HG03280 (cell line): ENCODE results near the gene RNF223.

ENCODE experiments used
- ATAC-seq: cut with Tn5 transposase; IDR thresholded peaks from one replicate; pipeline ENCODE4 v1.9.1; 2021; ENCODE audit warnings: mild to moderate bottlenecking, moderate library complexity; ENCODE audit not compliant: unreplicated experiment

RNF223 gene

DNA sequence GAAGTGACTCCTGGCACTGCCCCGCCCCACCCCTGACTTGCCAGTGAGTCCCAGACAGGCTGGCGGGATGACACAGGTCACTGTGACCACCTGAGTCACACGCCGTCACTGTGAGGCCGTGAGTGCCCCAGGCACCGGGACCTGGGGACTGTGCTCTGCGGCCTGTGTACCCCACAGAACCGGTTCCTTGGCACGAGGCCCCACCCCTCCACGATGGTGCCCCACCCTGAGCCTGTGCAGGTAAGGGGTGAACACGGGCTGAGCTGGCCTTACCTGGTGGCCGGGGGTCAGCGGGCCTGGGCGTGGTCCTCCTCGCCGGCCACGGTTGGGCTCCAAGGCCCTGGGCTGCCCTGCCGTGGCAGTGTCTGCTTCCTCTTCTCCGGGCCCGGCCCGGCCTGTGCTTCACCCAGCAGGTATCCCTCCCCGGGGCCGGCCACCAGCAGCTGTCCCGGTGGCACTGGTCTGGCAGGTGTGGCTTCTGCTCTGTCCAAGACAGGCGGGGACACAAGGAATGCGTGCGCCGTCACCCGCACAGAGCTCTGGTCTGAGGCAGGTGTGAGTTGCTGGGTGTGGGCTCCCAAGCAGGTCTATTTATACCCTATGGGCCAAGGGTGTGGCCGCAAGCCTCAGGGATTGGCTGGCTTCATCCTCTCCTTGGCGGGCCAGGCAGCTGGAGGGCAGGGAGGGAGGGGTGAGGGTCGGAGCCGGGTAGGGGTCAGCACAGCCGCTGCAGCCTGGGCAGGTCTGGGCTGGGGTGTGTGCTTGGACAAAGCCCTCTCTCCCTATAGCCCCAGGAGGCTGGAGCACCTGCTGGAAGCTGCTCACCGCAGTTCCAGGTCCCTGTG, at the start of gene RNF223:
Gene RNF223 (minus strand): TSS at position 564 of the 845 bp plus-strand sequence. CDS start 1,740 bp downstream, outside the sequence.
- no peak for ATAC-seq

DNA sequence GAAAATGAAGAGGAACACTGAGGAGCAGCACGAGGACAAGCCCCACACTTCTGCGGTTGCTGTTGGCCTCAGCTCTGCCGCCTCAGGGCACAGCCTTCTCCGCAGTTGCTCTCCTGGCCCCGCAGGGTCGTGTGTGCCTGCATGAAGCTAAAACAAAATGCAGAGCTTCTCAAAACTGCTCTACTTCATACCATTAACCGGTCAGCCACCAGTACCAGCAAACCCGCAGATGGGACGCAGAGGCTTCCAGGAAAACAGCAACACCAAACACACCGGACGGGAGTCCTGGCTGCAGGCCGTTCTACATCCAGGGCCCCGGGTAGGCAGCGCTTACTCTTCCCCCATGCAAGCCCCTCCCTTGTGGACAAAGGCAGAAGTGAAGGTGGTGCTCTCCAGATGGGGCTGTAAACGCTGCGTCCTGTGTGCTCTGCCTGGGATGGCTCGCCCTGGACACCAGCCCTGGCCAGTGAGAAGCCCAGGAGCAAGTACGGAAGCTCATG, 48.9 kb upstream of the RNF223 start:
- ATAC-seq: no peak

DNA sequence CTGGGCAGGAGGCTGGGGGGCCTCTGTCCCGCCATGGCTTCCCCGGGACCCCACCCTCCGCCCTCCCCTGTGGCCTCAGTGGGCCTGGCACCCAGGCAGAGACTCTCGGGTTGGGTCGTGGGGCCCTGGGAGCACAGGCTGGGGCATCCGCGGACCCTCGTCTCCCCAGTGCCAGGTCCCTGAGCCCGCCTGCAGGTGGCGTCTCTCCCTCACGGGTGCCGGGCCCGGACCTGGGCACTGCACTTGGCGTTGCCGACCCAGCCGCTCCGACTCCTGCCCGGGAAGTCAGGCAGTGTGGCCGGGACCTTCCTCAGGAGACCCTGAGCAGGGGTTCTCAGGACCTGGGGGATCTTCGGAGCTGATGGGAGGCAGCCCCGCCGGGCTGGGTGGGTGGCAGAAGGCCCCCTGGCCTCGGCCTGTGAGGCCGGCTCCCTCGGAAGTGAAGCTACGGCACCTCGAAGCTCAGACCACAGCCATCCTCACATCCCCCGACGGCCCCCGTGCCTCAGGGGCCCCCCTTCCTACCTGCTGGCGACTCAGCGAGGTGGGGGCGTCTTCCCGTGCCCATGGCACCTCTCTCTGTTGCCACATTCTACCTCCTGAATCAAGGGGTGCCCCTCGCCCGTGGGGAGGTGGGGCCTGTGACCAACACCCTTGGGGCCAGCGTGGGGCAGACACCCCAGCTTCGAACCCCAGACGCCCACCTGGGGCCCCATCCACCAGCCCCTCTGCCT, 48.1 kb upstream of the RNF223 start:
- peak; percentile 62 for ATAC-seq

DNA sequence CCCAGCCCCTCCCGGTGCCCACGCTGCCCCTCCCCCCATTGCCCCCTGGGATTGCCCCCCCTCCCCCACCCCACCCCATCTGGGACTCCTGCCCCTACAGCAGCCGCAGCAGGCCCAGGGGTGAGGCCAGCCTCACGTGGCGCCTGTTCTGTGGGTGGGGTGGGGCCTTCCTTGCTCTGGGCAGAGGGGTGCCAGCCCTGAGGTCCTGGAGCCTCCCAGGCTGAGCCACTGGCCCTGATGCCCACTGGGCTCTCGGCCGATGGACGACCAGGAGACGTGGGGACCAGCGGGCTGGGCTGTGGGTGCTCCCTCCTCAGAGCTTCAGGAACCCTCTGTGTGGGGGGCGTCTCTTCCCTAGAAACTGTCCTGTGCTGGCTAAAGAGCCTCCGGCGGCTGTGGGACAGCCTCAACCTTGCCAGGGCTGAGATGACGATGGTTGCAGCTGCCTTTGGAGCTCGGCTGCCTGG, 47.5 kb upstream of the RNF223 start:
- ATAC-seq: no peak

DNA sequence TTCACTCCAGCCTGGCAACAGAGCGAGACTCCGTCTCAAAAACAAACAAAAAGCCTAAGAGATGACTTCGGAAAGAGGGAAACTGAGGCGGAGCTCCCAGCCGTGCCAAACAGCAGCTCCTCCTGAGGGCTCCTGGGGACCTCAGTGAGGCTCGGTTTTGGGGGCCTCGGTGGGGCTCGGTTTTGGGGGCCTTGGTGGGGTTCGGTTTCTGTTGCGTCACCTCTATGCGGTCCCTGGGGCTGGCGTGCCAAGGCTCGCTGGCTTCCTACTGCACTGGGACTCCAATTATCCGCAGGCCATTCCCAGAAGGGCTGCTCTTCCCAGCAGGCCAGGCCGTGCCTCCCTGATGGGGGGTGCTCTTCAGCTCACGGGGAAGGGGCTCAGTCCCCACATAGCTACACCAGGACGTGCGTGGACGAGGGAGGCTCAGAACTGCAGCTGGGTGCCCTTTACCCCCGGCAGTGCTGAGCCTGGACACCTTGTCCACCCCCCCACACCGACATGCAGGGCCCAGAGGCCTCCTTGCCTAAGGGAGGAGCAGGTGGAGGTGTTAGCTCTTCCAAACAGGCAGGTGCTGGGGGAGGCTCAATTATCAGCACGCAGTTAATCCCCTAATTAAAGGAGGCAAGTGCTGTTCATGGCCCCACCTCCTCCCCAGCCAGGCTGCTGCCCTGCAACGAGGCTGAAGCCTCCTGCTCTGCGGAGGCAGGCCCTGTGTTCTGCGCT, 46.9 kb upstream of the RNF223 start:
- no peak for ATAC-seq

DNA sequence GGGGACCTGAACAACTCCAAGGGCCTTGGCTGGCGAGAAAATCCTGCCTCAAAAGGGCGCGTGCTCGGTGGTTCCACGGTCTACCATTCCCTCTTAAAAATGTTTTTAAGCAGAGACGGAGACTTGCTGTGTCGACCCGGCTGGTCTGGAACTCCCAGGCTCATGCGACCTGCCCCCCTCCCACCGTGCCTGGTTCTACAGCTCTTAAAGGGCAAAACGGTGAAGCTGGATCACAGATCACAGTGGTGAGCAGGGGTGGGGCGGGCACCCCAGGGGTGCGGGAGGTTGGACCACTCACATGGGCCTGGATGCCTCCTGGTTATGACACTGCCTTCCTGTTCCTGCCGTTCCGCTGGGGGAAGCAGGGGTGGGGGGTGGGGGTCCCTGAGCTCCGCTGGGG, 46.0 kb upstream of the RNF223 start:
- ATAC-seq: no peak

DNA sequence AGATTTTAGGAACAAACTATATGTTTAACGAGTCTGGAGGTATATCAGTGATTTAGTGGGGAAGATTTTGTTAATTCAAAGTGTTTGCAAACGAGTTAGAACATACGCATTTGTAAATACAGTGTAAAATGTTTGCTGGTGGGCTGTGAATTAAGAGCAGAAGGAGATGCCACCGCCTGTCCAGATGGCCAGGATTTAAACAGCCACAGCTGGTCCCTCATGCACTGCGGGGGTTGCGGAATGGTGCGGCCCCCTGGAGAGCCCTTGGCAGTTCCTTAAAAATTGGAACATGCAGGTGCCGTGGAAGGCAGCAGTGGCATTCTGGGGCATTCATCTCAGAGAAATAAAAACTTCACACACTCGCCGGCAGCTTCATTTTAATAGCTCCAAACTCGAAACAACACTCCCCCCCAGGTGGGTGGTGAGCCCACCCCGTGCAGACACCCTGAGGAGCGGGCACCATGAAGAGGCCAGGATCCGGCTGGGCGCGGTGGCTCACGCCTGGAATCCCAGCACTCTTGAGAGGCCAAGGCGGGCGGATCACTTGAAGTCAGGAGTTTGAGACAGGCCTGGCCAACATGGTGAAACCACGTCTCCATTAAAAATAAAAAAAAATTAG, 45.3 kb upstream of the RNF223 start:
- no peak for ATAC-seq

DNA sequence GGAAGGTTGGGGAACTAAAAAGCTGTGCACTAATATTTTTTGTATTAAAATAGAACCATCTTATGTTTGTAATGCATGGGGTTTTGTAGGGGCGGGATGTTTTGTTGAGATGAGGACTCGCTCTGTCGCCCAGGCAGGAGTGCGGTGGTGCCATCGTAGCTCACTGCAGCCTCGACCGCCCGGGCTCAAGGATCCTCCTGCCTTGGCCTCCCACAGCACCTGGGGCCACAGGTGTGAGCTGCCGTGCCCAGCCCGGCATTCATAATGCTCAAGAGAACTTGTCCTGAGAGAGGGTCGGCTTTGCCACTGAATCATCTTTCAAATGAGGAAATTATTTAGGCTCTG, 44.7 kb upstream of the RNF223 start:
- no peak for ATAC-seq

DNA sequence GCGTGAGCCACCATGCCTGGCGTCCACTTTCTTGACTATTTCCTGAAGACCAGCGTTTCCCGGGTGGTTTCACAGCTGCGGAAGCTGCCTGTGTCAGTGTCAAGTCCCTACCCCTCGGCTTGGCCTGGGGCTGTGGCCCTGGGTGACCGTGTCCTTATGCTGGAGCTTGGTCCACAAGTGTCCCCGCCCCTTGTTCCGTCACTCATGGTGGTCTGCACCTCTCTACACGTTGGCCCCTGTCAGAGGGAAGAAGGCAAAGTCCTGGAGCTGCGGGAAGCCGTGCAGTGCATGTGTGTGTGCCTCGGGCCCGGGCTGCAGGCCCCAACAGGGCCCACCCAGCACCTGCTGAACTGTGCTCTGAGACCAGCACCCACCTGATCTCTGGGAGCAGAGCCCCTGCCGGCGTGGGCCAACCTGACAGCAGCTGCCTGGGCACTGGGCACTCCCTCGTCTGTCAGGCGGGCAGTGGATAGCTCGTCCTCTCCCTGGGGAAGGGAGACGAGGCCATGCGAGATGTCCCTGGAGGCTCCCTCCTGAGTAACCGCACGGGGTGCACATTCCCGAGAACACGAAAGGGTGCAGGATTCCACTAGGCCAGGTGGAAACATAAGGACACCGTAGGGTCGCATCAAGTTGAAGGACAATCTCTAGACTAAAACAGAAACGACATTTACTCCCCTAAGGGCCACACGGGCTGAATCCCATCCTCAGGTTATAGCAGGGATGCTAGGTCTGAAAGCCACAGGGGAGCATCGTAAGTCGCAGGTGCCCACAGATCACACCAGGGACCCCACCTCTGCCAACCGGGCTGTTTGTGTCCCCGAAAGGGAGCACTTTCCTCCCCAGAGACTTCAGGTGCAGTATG, 44.1 kb upstream of the RNF223 start:
- ATAC-seq: no peak

DNA sequence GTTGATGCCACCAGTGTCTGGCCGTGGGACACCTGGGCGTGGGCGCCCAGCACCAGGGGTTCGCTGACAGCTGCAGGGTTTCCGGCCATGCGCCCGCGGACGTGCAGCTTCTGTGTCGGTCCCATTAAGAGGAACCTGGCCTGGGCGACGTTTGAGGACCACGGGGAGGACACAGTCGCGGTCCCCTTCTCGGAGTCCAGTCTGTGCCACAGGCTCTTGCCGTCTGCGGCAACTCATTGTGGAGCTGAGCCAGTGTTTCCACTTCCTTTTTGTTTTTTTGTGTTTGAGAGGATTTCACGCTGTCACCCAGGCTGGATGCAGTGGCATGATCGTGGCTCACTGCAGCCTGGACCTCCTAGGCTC, 43.3 kb upstream of the RNF223 start:
- ATAC-seq: no peak

DNA sequence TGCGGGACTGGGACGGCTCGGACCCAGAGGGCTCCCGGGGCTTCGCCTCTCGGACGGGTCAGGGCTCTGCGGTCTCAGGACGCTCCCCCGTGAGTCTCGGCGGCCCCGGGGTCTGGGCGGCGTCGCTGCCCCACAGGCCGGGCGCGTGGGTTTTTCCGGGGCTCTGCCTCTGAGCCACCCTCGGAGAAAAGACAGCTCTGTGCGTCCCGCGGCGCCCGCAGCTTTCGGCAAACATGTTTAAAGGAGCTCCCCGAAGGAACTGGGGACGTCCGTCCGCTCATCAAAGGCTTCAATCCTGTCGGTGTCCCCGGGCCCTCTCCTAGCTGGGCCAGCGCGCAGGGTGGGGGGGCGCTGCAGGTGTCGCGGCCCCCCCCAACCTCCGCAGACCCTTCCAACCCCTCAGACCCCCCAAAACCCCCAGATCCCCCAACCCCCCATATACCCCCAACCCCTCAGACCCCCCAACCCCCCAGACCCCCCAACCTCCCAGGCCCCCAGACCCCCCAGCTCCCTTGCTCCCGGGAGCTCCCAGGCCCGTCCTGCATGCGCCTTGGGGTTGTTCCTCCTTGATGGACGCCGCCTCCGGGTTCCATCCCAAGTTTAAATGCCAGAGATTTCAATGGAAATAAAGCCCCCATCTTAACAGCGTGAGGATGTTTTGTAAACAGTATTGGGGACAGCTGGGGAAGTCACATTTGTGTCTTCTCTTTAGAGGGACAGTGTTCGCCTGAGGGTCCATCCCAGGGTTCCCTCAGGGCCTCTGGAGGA, 42.8 kb upstream of the RNF223 start:
- no peak for ATAC-seq

DNA sequence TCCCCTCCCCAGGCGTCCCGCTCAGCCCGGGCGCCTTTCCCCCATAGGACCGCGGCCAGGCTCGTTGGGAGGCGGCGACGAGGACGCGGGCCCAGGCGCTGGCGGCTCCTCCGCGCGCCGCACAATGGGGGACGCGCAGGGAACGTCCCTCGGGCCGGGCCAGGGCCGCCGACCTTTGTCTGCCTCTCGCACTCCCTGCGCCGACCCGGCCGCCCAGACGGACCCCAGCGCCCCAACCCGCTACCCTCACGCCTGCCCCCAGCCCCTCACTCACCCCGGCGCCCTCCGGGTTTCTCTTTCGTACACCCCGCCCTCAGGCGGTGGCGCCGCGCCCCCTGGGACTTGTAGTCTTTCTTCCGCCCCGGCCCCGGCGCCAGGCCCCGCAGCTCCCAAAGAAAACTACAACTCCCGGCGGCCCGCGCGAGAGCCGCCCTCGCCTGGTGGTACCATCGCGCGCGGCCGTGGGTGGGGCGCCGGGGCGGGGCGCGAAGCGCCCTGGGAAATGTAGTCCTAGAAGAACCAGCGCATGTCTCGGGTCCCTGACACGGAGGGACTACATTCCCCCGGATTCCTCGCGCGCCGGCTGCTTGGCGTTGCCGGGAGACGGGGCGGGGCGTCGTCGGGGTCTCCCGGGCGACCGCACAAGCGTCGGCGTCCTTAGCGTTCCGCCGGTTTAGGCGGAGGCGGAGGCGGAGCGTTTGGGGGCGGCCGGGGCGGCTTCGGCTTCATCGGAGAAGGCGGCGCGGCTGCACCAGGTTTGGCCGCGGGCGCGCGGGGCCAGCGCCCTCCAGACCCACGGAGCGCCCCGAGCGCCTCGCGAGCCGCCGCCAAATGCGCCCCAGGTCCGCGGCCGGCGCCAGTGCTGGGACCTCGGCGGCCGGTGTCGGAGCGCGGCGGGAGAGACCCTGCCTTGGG, 41.9 kb upstream of the RNF223 start, which contains the start of gene C1orf159:
Gene C1orf159 (minus strand): TSS at position 304 of the 915 bp plus-strand sequence. CDS start 24,546 bp downstream, outside the sequence.
- peak; percentile 94 for ATAC-seq

DNA sequence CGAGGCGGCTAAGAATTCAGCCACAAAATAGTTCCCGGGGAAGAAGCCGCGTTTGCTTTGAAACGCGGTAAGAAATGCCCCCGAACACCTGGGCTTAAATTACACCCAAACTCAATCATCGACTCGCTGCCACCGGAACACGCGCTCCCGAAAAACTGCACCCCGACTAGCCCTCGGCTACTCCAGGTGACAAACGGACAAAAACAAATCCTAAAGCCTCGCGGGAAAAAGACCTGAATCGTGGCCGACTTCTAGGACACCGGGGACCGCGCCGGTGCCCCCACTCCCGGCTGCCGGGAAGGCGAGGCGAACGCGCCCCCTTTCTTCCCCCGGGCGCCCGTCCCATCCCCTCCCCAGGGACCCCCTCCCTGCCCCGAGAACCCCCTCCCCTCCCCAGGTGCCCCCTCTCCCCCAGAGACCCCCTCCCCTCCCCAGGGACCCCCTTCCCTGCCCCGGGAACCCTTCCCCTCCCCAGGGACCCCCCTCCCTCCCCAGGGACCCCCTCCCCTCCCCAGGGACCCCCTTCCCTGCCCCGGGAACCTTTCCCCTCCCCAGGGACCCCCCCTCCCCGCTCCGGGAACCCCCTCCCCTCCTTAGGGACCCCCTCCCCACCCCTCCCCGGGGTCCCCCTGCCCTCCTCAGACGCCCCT, 41.2 kb upstream of the RNF223 start:
- no peak for ATAC-seq

DNA sequence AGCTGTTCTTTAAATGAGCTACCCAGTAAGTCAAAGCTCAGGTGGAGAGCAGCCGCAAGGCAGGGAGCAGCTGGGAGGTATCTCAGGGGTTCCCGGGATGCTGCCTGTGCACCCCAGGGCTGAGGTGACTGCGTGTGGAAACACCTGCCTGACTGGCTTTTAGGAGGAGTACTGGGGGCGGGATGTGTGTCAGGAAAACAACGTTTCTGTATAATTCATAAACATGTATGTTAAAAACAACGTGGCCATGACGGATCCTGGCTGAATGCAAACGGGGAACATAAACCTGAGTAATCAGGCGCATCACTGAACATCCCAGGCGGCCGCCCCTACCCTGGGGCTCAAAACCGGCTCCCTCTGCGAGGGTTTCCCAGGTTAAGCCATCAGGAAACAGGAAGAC, 40.3 kb upstream of the RNF223 start:
- ATAC-seq: no peak

DNA sequence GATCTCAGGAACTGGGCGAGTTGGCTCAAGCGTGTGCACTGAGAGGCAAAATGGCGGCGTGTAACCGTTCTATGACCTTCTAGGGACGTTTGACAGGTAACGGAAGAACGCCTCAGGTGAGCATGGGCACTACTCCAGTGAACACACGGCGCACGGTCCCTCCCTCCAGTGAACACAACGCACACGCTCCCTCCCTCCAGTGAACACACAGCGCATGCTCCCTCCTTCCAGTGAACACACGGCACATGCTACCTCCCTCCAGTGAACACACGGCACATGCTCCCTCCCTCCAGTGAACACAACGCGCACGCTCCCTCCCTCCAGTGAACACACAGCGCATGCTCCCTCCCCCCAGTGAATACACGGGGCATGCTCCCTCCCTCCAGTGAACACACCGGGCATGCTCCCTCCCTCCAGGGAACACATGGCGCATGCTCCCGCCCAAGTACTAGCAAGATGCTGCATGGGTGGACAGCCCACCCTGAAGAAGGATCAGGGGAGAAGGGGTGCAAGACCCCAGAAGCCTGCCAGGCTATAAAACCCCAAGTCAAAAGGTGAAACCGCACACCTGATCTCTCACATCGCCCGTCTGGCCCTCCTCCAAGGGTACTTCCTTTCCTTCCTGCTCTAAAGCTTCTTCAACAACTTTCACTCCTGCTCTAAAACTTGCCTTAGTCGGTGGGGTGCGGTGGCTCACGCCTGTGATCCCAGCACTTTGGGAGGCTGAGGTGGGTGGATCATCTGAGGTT, 38.3 kb upstream of the RNF223 start:
- no peak for ATAC-seq

DNA sequence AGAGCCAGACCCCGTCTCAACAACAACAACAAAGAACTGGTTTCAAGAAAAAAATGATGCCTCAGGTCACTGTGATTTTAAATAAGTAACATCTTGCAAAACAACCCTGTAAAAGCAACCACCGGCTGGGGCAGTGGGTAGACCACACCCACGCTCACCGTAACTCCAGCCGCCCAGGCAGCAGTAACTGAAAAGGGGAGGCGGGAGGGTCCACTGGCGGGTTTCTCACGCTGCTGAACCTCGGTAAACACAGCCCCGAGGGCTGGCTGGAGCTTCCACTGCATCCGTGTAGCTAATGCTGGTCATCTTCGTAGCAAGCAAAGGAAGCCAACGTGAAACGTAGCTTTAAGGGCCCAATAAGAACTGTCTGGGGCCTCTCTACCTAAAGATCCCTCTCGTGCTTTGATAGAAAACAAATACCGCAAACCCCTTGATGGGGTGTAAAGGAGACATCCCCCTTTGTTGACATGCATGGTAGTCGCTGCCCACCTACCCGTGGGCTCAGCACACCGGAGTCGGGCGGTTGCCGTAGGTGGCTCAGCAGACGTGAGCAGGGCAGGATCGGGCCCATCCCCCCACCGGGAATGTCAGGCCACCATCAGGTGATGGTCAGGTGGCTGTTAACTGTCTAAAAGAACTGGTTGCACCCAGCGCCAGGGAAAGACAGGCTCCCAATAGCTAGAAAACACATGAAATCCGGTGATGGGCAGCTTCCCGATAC, 37.6 kb upstream of the RNF223 start:
- no peak for ATAC-seq
